OCI-LY7 (cell line): ENCODE results near the gene DNAI2. TPM values are rescaled to one million over a fixed set of nuclear protein-coding genes. Genes with fewer than 3 reads are reported as not detected.

Experiments used
- BruUV-seq: library from RNA; stranded (reverse); fragments of 400-500 nt; replicated peaks from 2 replicates; lab custom pipeline; 2021; lab: Mats Ljungman, UMichigan
- CTCF ChIA-PET: fragments of 300-600 bp; sonication (Branson Sonifier 250); formaldehyde crosslinking; loops from one replicate; lab custom pipeline; 2022; ENCODE audit warnings: antibody characterized with exemption; ENCODE audit not compliant: unreplicated experiment; lab: Charles Lee
- POLR2A ChIA-PET: fragments of 300-600 bp; sonication (Branson Sonifier 250); formaldehyde crosslinking; loops from one replicate; lab custom pipeline; 2022; ENCODE audit warnings: antibody characterized with exemption; lab: Charles Lee
- DNase-seq: peaks from one replicate; pipeline ENCODE4 v3.0.0-alpha.2; 2015; ENCODE audit warnings: low spot score
- H2AFZ ChIP-seq: fragments of 200-600 bp; sonication (generic), shearing (Covaris generic); 2 replicates; pipeline ENCODE4 v1.6.1; 2014; ENCODE audit warnings: mild to moderate bottlenecking, antibody characterized with exemption, low read length, moderate library complexity
- H3K27ac ChIP-seq: fragments of 200-600 bp; sonication (generic); 2 replicates; pipeline ENCODE4 v1.5.1; 2014; ENCODE audit warnings: mixed run types, low read depth, mild to moderate bottlenecking, moderate library complexity, low read length, inconsistent platforms; ENCODE audit not compliant: poor library complexity, severe bottlenecking
- H3K36me3 ChIP-seq: fragments of 200-600 bp; sonication (generic); 2 replicates; pipeline ENCODE4 v1.6.1; 2014; ENCODE audit warnings: mild to moderate bottlenecking, antibody characterized with exemption, low read length, moderate library complexity, mixed read lengths; ENCODE audit not compliant: insufficient read depth
- H3K4me1 ChIP-seq: fragments of 200-600 bp; sonication (generic); 2 replicates; pipeline ENCODE4 v1.5.1; 2014; ENCODE audit warnings: mild to moderate bottlenecking, low read length; ENCODE audit not compliant: insufficient read depth, poor library complexity, severe bottlenecking
- H3K4me2 ChIP-seq: fragments of 200-600 bp; sonication (generic); 2 replicates; pipeline ENCODE4 v1.6.1; 2014; ENCODE audit warnings: mild to moderate bottlenecking, low read length
- H3K4me3 ChIP-seq: fragments of 200-600 bp; sonication (generic); 2 replicates; pipeline ENCODE4 v1.5.1; 2014; ENCODE audit warnings: mild to moderate bottlenecking, low read depth, low read length; ENCODE audit not compliant: poor library complexity, severe bottlenecking
- H3K79me2 ChIP-seq: fragments of 200-600 bp; sonication (generic); 2 replicates; pipeline ENCODE4 v1.6.1; 2016; ENCODE audit warnings: low read depth, mild to moderate bottlenecking, low read length, moderate library complexity, mixed read lengths; ENCODE audit not compliant: insufficient read depth
- H3K9me2 ChIP-seq: fragments of 200-600 bp; sonication (generic); 2 replicates; pipeline ENCODE4 v1.6.1; 2016; ENCODE audit warnings: mild to moderate bottlenecking, low read length, mixed read lengths; ENCODE audit not compliant: insufficient read depth
- H3K9me3 ChIP-seq: fragments of 200-600 bp; sonication (generic); 2 replicates; pipeline ENCODE4 v1.6.1; 2014; ENCODE audit warnings: mild to moderate bottlenecking, mixed run types, low read length, mixed read lengths
- H4K20me1 ChIP-seq: fragments of 200-600 bp; sonication (generic); 2 replicates; pipeline ENCODE4 v1.6.1; 2014; ENCODE audit warnings: mild to moderate bottlenecking, antibody characterized with exemption, low read length, moderate library complexity, mixed read lengths; ENCODE audit not compliant: insufficient read depth
- CTCF ChIP-seq: fragments of 200-600 bp; sonication (generic); conservative IDR thresholded peaks from 2 replicates; pipeline ENCODE4 v1.5.1; 2014; ENCODE audit warnings: mild to moderate bottlenecking, antibody characterized with exemption, low read length, moderate library complexity, mixed read lengths
- EZH2phosphoT487 ChIP-seq: fragments of 200-600 bp; sonication (generic); IDR thresholded peaks from 2 replicates; pipeline ENCODE4 v1.6.1; 2018; ENCODE audit warnings: low read depth, borderline replicate concordance, mild to moderate bottlenecking, mixed run types, antibody characterized with exemption, low read length, moderate library complexity, mixed read lengths
- intact Hi-C: fragments of 100-400 bp; cut with micrococcal nuclease; formaldehyde crosslinking; loops from one replicate; pipeline ENCODE4 v1.10.0; 2022; ENCODE audit not compliant: unreplicated experiment
- total RNA-seq, 2 experiments: library from RNA; depleted of rRNA in 1 of 2; stranded (reverse); fragments of >200 nt in 1 of 2; shearing (Covaris generic) in 1 of 2; gene quantifications; 2 replicates each; pipeline ENCODE4 v1.2.3, GENCODE V29; 2014 to 2022

Gene DNAI2
- total RNA-seq, 2 experiments from 2014 or later = not detected

GRCh38 chr17:74241431-74241830 lies 32.6 kb upstream of the DNAI2 start:
- Histone ChIP-seq H4K20me1 (no peaks in the 10 kb centered on the region), H3K9me3 (no peaks in the 10 kb centered on the region), H3K79me2 (no peaks in the 10 kb centered on the region), H3K36me3 (no peaks in the 10 kb centered on the region), H3K4me2 (no peak overlapping the region), H3K4me3 (no peak overlapping the region), H3K4me1 (no peaks in the 10 kb centered on the region), H3K27ac (no peak overlapping the region), H3K9me2 (no peaks in the 10 kb centered on the region), H2AFZ (no peak overlapping the region)
- no peak for DNase-seq
- intact Hi-C loops = no loop called here
- ChIA-PET CTCF (no interaction called here), POLR2A (interaction anchor here (0.6 kb wide), 1 partner anchor 37 kb away, joined by 4 read pairs; no protein-coding TSS in a partner anchor)
- BruUV-seq = no TSS peak
- TF ChIP-seq EZH2phosphoT487 = no peak
- no peak for TF ChIP-seq CTCF

DNA sequence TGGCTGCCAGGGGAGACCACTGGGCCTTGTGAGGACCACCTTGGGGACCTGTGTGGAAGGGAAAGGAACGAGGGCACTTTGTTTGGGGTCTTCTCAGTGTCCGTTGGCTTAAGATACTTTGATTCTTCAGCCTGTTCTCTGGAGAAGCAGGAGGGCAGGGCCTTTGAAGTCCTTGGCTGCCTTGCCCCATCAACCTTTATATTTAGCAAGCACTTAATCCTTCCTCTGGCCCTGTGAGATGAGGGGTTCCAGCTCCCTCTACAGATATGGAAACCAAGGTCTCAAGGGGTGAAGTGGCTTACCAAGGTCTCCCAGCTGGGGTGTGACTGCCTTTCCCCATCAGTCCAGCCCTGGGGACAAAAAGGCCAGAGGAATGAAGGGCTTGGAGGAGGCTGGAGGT lies 32.2 kb upstream of the DNAI2 start:
- H3K4me1 ChIP-seq = no peaks in the 10 kb centered on the region
- TF ChIP-seq EZH2phosphoT487 (no peak), CTCF (no peak)
- H3K9me2 ChIP-seq = no peaks in the 10 kb centered on the region
- ChIA-PET POLR2A (interaction anchor here (0.6 kb wide), 1 partner anchor 37 kb away, joined by 4 read pairs; no protein-coding TSS in a partner anchor), CTCF (no interaction called here)
- H3K9me3 ChIP-seq = no peaks in the 10 kb centered on the region
- no peak overlapping the region for H3K4me2 ChIP-seq
- no TSS peak for BruUV-seq
- H3K36me3 ChIP-seq = no peaks in the 10 kb centered on the region
- H3K4me3 ChIP-seq = no peak overlapping the region
- H4K20me1 ChIP-seq = no peaks in the 10 kb centered on the region
- no peak overlapping the region for H2AFZ ChIP-seq
- no peaks in the 10 kb centered on the region for H3K79me2 ChIP-seq
- intact Hi-C loops = no loop called here
- no peak overlapping the region for H3K27ac ChIP-seq
- DNase-seq = no peak

- Histone ChIP-seq H2AFZ (no peak overlapping the region), H3K9me3 (no peaks in the 10 kb centered on the region), H3K27ac (no peak overlapping the region), H3K79me2 (no peaks in the 10 kb centered on the region), H4K20me1 (no peaks in the 10 kb centered on the region), H3K4me1 (no peaks in the 10 kb centered on the region), H3K36me3 (no peaks in the 10 kb centered on the region), H3K9me2 (no peaks in the 10 kb centered on the region), H3K4me2 (no peak overlapping the region), H3K4me3 (no peak overlapping the region)
- POLR2A ChIA-PET = no interaction called here
- DNase-seq = no peak
- TF ChIP-seq CTCF (no peak), EZH2phosphoT487 (no peak)
- intact Hi-C loops = no loop called here
- BruUV-seq = no TSS peak
- CTCF ChIA-PET = no interaction called here
These were observed 30.9 kb upstream of the DNAI2 start for GRCh38 chr17:74243013-74243755.
